K562 (cell line): ENCODE results near the gene SAMD10. TPM values are rescaled to one million over a fixed set of nuclear protein-coding genes. Genes with fewer than 3 reads are reported as not detected.
A peak's percentile ranks its signal among the peaks of the same experiment; 100 is the strongest.

Experiments
- BRCA1 ChIP-seq, 2 experiments: fragments of 450-650 bp in 1 of 2; sonication (generic) in 1 of 2; formaldehyde crosslinking in 1 of 2; IDR thresholded peaks; 2 replicates each; pipeline versions ENCODE4 v1.5.0 to v1.6.1; 2017 to 2020; ENCODE audit warnings: mild to moderate bottlenecking in 1 of 2, missing genetic modification reagents in 1 of 2
- CBX2 ChIP-seq: fragments of 200-600 bp; sonication (generic); IDR thresholded peaks from one replicate; pipeline ENCODE4 v1.6.1; 2012; ENCODE audit warnings: mild to moderate bottlenecking, low read length, inconsistent platforms; ENCODE audit not compliant: insufficient read depth, poor library complexity, severe bottlenecking
- CCNT2 ChIP-seq: IDR thresholded peaks from 2 replicates; pipeline ENCODE4 v1.6.1; 2011; ENCODE audit warnings: borderline replicate concordance, low read depth, mild to moderate bottlenecking, moderate library complexity, mixed read lengths, low read length; ENCODE audit not compliant: insufficient read length; ENCODE audit errors: extremely low read depth
- ELK3 ChIP-seq: fragments of 450-650 bp; formaldehyde crosslinking; IDR thresholded peaks from 2 replicates; pipeline ENCODE4 v1.4.0; 2020; ENCODE audit warnings: mild to moderate bottlenecking
- ETV5 ChIP-seq: sonication (generic); formaldehyde crosslinking; IDR thresholded peaks from 2 replicates; pipeline ENCODE4 v1.4.0; 2020; ENCODE audit warnings: low read depth, mild to moderate bottlenecking, missing genetic modification reagents
- GTF2A2 ChIP-seq: IDR thresholded peaks from 2 replicates; pipeline ENCODE4 v1.6.1; 2016; ENCODE audit warnings: mild to moderate bottlenecking, missing genetic modification characterization, missing compliant biosample characterization
- HDAC8 ChIP-seq: fragments of 450-650 bp; IDR thresholded peaks from 2 replicates; pipeline ENCODE4 v1.6.1; 2016; ENCODE audit warnings: mild to moderate bottlenecking, missing genetic modification characterization, moderate library complexity, missing compliant biosample characterization
- HIVEP1 ChIP-seq: fragments of 250-450 bp; sonication (Bioruptor Pico); IDR thresholded peaks from 2 replicates; pipeline ENCODE4 v1.4.0; 2020; ENCODE audit warnings: mild to moderate bottlenecking
- HNRNPUL1 ChIP-seq: fragments of 200-400 bp; formaldehyde crosslinking; IDR thresholded peaks from 2 replicates; pipeline ENCODE4 v1.6.1; 2017; ENCODE audit warnings: low read length
- KHSRP ChIP-seq: fragments of 450-650 bp; IDR thresholded peaks from 2 replicates; pipeline ENCODE4 v1.6.1; 2017
- KLF10 ChIP-seq: fragments of 250-450 bp; sonication (Bioruptor Pico); IDR thresholded peaks from 2 replicates; pipeline ENCODE4 v1.6.1; 2021; ENCODE audit warnings: matching md5 sums
- MLLT1 ChIP-seq, 2 experiments: fragments of 450-650 bp; IDR thresholded peaks; 2 replicates each; pipeline ENCODE4 v1.6.1; 2016
- NKRF ChIP-seq: fragments of 450-650 bp; IDR thresholded peaks from 2 replicates; pipeline ENCODE4 v1.6.1; 2016; ENCODE audit warnings: borderline replicate concordance
- PHB ChIP-seq: fragments of 250-450 bp; sonication (Bioruptor Pico); IDR thresholded peaks from 2 replicates; pipeline ENCODE4 v1.5.0; 2021
- SIN3A ChIP-seq, 2 experiments: fragments of 150-350 bp in 1 of 2; IDR thresholded peaks; 2 replicates each; pipeline ENCODE4 v1.6.1; 2011 to 2016; ENCODE audit warnings: borderline replicate concordance in 2 of 2, low read depth in 2 of 2, low read length in 2 of 2, mild to moderate bottlenecking in 2 of 2, moderate library complexity in 2 of 2; ENCODE audit not compliant: control insufficient read depth in 1 of 2
- TAF1 ChIP-seq: IDR thresholded peaks from 2 replicates; pipeline ENCODE4 v1.6.1; 2011; ENCODE audit warnings: mild to moderate bottlenecking, low read length, moderate library complexity; ENCODE audit not compliant: insufficient read depth, control insufficient read depth, severe bottlenecking; ENCODE audit errors: extremely low read depth
- TAF15 ChIP-seq: fragments of 200-400 bp; formaldehyde crosslinking; IDR thresholded peaks from 2 replicates; pipeline ENCODE4 v1.6.1; 2017; ENCODE audit warnings: mild to moderate bottlenecking, low read depth, low read length, moderate library complexity
- THAP7 ChIP-seq: fragments of 250-450 bp; sonication (Bioruptor Pico); IDR thresholded peaks from 2 replicates; pipeline ENCODE4 v1.5.0; 2021
- U2AF2 ChIP-seq: fragments of 200-400 bp; formaldehyde crosslinking; optimal IDR thresholded peaks from 2 replicates; pipeline ENCODE3; 2017; ENCODE audit warnings: low read depth, mild to moderate bottlenecking, low read length
- ZNF311 ChIP-seq: fragments of 250-450 bp; sonication (Bioruptor Pico); IDR thresholded peaks from 2 replicates; pipeline ENCODE4 v1.4.0; 2020; ENCODE audit warnings: mild to moderate bottlenecking, moderate library complexity
- ZNF445 ChIP-seq: fragments of 250-450 bp; sonication (Bioruptor Pico); IDR thresholded peaks from 2 replicates; pipeline ENCODE4 v1.4.0; 2020; ENCODE audit warnings: low read depth, mild to moderate bottlenecking, moderate library complexity
- ZNF511 ChIP-seq: sonication (generic); formaldehyde crosslinking; IDR thresholded peaks from 2 replicates; pipeline ENCODE4 v1.8.0; 2022; ENCODE audit warnings: mild to moderate bottlenecking, missing genetic modification reagents
- polyA plus RNA-seq, 8 experiments: library from polyadenylated mRNA; depleted of rRNA in 4 of 8; stranded (reverse) in 5 of 8; unstranded in 3 of 8; fragments of >200 nt; fragmentation: Nextera tagmentation in 2 of 8; fragmentation: Illumina TruSeq in 1 of 8; extraction: Ambion mirVana in 2 of 8; extraction: Trizol in 1 of 8; gene quantifications; 2 replicates each; pipeline versions ENCODE4 v1.2.1 to v1.2.3, GENCODE V29; 2011 to 2014; ENCODE audit warnings: inconsistent platforms in 1 of 8, missing spikeins in 1 of 8
- total RNA-seq, 7 experiments: library from RNA; depleted of rRNA in 6 of 7; stranded (reverse); fragments of >200 nt in 6 of 7; fragmentation: Illumina TruSeq in 2 of 7; extraction: Trizol in 2 of 7; gene quantifications; 2 replicates each; pipeline versions ENCODE4 v1.2.1 to v1.2.3, GENCODE V29; 2011 to 2021; ENCODE audit warnings: low replicate concordance in 1 of 7

The SAMD10 gene
- total and polyA plus RNA-seq, 9 of the 15 experiments (the other 6 are each of a cell fraction or from before 2014, with no cell fraction given): 0.37 to 15.2 (median 4.8) TPM

- no peak for TF ChIP-seq ZNF511 (CRISPR knock-in tag)
- TF ChIP-seq KLF10 (CRISPR knock-in tag): no peak
- no peak for TF ChIP-seq BRCA1 (IDR thresholded peaks at IDR 0.05)
- TF ChIP-seq BRCA1 (CRISPR knock-in tag; IDR thresholded peaks at IDR 0.05): no peak
- no peak; the same call in 1 of the 2 replicates for TF ChIP-seq NKRF
- TF ChIP-seq TAF1: no peak
- TF ChIP-seq ELK3 (CRISPR knock-in tag): no peak
- TF ChIP-seq CCNT2: no peak
- TF ChIP-seq HNRNPUL1: no peak
- TF ChIP-seq HIVEP1 (CRISPR knock-in tag): no peak
- no peak for TF ChIP-seq U2AF2
- TF ChIP-seq CBX2: no peak
- no peak for TF ChIP-seq ETV5 (CRISPR knock-in tag)
- TF ChIP-seq HDAC8 (tag): no peak
- TF ChIP-seq KHSRP: no peak
- no peak for TF ChIP-seq ZNF311 (CRISPR knock-in tag)
- no peak for TF ChIP-seq TAF15
- TF ChIP-seq SIN3A (IDR thresholded peaks at IDR 0.05; ENCODE audit: borderline replicate concordance in 2 of 2, control insufficient read depth in 1 of 2, low read depth in 2 of 2, low read length in 2 of 2): peak in 1 of 2 experiments; percentile 61; a peak in 1 of 4 replicates
- TF ChIP-seq MLLT1 (IDR thresholded peaks at IDR 0.05): no peak
- no peak for TF ChIP-seq GTF2A2 (tag)
- no peak for TF ChIP-seq THAP7 (CRISPR knock-in tag)
- no peak for TF ChIP-seq ZNF445 (CRISPR knock-in tag)
- TF ChIP-seq PHB (CRISPR knock-in tag): no peak
These were observed 38.0 kb downstream of the SAMD10 start (continued) for GRCh38 chr20:63941282-63942081.
